Prostate gland (tissue), 2 donors: ENCODE measurements around the gene MAP1S.

ENCODE experiments used
- POLR2A ChIP-seq: fragments of 450-650 bp; IDR thresholded peaks from one replicate; pipeline ENCODE4 v1.6.1; 2016; ENCODE audit warnings: antibody characterized with exemption, mild to moderate bottlenecking
- POLR2AphosphoS5 ChIP-seq: sonication (generic); formaldehyde crosslinking; IDR thresholded peaks from one replicate; pipeline ENCODE4 v1.6.1; 2017; ENCODE audit warnings: antibody characterized with exemption
- TF ChIP-seq, protein P1 (sequence below), 4 experiments: fragments of 200-600 bp in 2 of 4; fragments of 450-650 bp in 2 of 4; sonication (generic) in 2 of 4; IDR thresholded peaks; 1 replicate in 3 of 4; 2 replicates in 1 of 4; pipeline ENCODE4 v1.5.1; 2016 to 2019; ENCODE audit warnings: antibody characterized with exemption in 4 of 4, mild to moderate bottlenecking in 2 of 4, moderate library complexity in 2 of 4

GRCh38 chr19:17721821-17722220 is 2.5 kb downstream of the MAP1S start:
- TF ChIP-seq, protein P1, sequence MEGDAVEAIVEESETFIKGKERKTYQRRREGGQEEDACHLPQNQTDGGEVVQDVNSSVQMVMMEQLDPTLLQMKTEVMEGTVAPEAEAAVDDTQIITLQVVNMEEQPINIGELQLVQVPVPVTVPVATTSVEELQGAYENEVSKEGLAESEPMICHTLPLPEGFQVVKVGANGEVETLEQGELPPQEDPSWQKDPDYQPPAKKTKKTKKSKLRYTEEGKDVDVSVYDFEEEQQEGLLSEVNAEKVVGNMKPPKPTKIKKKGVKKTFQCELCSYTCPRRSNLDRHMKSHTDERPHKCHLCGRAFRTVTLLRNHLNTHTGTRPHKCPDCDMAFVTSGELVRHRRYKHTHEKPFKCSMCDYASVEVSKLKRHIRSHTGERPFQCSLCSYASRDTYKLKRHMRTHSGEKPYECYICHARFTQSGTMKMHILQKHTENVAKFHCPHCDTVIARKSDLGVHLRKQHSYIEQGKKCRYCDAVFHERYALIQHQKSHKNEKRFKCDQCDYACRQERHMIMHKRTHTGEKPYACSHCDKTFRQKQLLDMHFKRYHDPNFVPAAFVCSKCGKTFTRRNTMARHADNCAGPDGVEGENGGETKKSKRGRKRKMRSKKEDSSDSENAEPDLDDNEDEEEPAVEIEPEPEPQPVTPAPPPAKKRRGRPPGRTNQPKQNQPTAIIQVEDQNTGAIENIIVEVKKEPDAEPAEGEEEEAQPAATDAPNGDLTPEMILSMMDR (IDR thresholded peaks at IDR 0.05), result no peak
- TF ChIP-seq POLR2A (no peak), POLR2AphosphoS5 (no peak)
